KBM-7 (cell line): ENCODE measurements around the gene FAM8A1.

ENCODE experiments used
- DNase-seq: peaks from one replicate; pipeline ENCODE4 v3.0.0-alpha.2; 2015
- in situ Hi-C: fragments of 300-500 bp; cut with MboI; formaldehyde crosslinking; loops from 2 replicates; pipeline ENCODE4 v1.14.3; 2020; ENCODE audit warnings: low sequenced_read_pairs, low pct_unique_long_range_greater_than_20kb, mixed read lengths

Gene FAM8A1

DNA sequence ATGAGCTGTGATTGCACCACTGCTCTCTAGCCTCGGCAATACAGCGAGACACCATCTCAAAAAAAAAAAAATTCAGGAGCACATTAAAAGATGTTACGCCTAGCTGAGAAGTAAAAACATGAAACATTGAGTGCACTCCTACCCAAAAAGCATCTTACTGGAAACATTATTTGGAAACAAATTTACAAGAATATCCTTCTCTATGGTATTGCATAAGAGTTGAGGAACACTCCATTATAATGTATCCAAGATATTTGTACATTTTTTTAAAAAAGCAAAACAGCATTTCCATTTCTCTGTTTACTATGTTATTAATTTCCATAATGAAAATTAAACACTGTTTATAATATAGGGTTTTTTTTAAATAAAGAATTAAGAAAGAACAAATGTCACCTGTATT lies 48.6 kb downstream of the FAM8A1 start:
- DNase-seq = no peak
- in situ Hi-C loops = no loop called here

- in situ Hi-C loops = no loop called here
- no peak for DNase-seq
These were observed 50.7 kb downstream of the FAM8A1 start for GRCh38 chr6:17650656-17651309.

GRCh38 chr6:17653198-17653882 lies 53.2 kb downstream of the FAM8A1 start:
- in situ Hi-C loops = no loop called here
- DNase-seq = no peak

DNA sequence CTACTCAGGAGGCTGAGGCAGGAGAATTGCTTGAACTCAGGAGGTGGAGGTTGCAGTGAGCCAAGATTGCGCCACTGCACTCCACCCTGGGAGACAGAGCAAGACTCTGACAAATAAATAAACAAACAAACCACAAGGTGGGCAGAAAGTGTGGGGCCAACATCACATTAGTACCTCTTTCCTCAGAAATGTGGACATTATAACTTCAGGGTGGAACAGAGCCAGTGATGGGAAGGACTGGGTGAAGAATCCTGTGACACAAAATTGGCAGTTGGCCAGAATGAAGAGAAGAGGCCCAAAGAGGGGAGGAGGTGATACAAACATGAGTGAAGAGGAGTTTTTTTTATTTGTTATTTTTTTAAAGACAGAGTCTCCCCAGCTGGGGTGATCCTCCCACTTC lies 56.0 kb downstream of the FAM8A1 start:
- in situ Hi-C loops = no loop called here
- DNase-seq = no peak

GRCh38 chr6:17656644-17657043 lies 56.5 kb downstream of the FAM8A1 start:
- DNase-seq = peak; percentile 20
- in situ Hi-C loops = no loop called here
